IPS DF 4.7 (cell line): ENCODE results near the gene NPHS2.
"Not testable (repeated sequence)": the region's sequence is repeated elsewhere in the genome, so short reads cannot be mapped to it uniquely, and the experiment has no call there.

Source experiments
- DNase-seq: peaks from one replicate; pipeline ENCODE4 v3.0.0-alpha.2; 2013; ENCODE audit warnings: low spot score; ENCODE audit errors: extremely low read depth

NPHS2 gene

GRCh38 chr1:179547021-179547535 lies 28.7 kb downstream of the NPHS2 start:
- no peak for DNase-seq

- DNase-seq = no peak
Observed at GRCh38 chr1:179545321-179545720, 30.4 kb downstream of the NPHS2 start.

- DNase-seq = no peak
Observed at GRCh38 chr1:179541774-179542173, 34.0 kb downstream of the NPHS2 start.

GRCh38 chr1:179530352-179530751 lies 45.4 kb downstream of the NPHS2 start:
- no peak for DNase-seq

GRCh38 chr1:179529482-179530195 lies 46.1 kb downstream of the NPHS2 start:
- peak; percentile 69 for DNase-seq

- not testable (repeated sequence) for DNase-seq
Observed at GRCh38 chr1:179518544-179518943, 57.2 kb downstream of the NPHS2 start.

GRCh38 chr1:179516976-179517705 lies 58.6 kb downstream of the NPHS2 start:
- no peak for DNase-seq

- no peak for DNase-seq
Observed at GRCh38 chr1:179510038-179510437, 65.7 kb downstream of the NPHS2 start.

GRCh38 chr1:179509384-179509783 lies 66.4 kb downstream of the NPHS2 start:
- no peak for DNase-seq

- no peak for DNase-seq
Observed at GRCh38 chr1:179506199-179506598, 69.5 kb downstream of the NPHS2 start.
